Natural killer cell (primary cell): ENCODE measurements around the gene NAV3. TPM values are rescaled to one million over a fixed set of nuclear protein-coding genes. Genes with fewer than 3 reads are reported as not detected.

Experiments used
- ATAC-seq, 3 donors: fragments of 150-1000 bp in 2 of 3; fragments of 200-7000 bp in 1 of 3; cut with Tn5 transposase; 1 replicate in 1 of 3; 2 replicates in 2 of 3; pipeline ENCODE4 v1.10.0; 2021; ENCODE audit warnings: mild to moderate bottlenecking in 2 of 3, moderate library complexity in 2 of 3
- DNase-seq, 2 donors: peaks; one replicate each; pipeline versions ENCODE4 v3.0.0 to v3.0.0-alpha.2; 2013 to 2021; ENCODE audit warnings: mixed read lengths in 1 of 2
- H3K27ac ChIP-seq: one replicate; pipeline ENCODE4 v1.5.1; 2013; ENCODE audit warnings: mild to moderate bottlenecking, low read length
- H3K27me3 ChIP-seq: one replicate; pipeline ENCODE4 v1.6.1; 2013; ENCODE audit warnings: low read length; ENCODE audit not compliant: control insufficient read depth, insufficient read depth
- H3K36me3 ChIP-seq: one replicate; pipeline ENCODE4 v1.6.1; 2013; ENCODE audit warnings: low read length; ENCODE audit not compliant: control insufficient read depth, insufficient read depth
- H3K4me1 ChIP-seq: one replicate; pipeline ENCODE4 v1.6.1; 2013; ENCODE audit warnings: low read length; ENCODE audit not compliant: control insufficient read depth, insufficient read depth
- H3K4me3 ChIP-seq: one replicate; pipeline ENCODE4 v1.5.1; 2013; ENCODE audit warnings: low read length
- H3K9me3 ChIP-seq: one replicate; pipeline ENCODE4 v1.6.1; 2013; ENCODE audit warnings: low read length; ENCODE audit not compliant: control insufficient read depth, insufficient read depth
- H3K27ac Mint-ChIP-seq, 2 donors: one replicate each; pipeline ENCODE4 v1.8.0; 2022; ENCODE audit warnings: mild to moderate bottlenecking in 2 of 2, mixed read lengths in 2 of 2, moderate library complexity in 1 of 2
- H3K27me3 Mint-ChIP-seq, 2 donors: one replicate each; pipeline ENCODE4 v1.8.0; 2022; ENCODE audit warnings: low read depth in 2 of 2, mixed read lengths in 2 of 2
- H3K36me3 Mint-ChIP-seq: one replicate; pipeline ENCODE4 v1.8.0; 2022; ENCODE audit warnings: mixed read lengths
- H3K4me1 Mint-ChIP-seq, 2 donors: one replicate each; pipeline ENCODE4 v1.8.0; 2022; ENCODE audit warnings: mixed read lengths in 2 of 2
- H3K4me3 Mint-ChIP-seq: one replicate; pipeline ENCODE4 v1.8.0; 2022; ENCODE audit warnings: mild to moderate bottlenecking, moderate library complexity, mixed read lengths
- H3K9me3 Mint-ChIP-seq, 2 donors: one replicate each; pipeline ENCODE4 v1.8.0; 2022; ENCODE audit warnings: mixed read lengths in 2 of 2
- CTCF ChIP-seq: fragments of 200-600 bp; IDR thresholded peaks from one replicate; pipeline ENCODE4 v1.8.0; 2022; ENCODE audit warnings: antibody characterized with exemption
- WGBS: methylation state at CpG from one replicate; pipeline ENCODE4 v1.1.7; 2013; ENCODE audit warnings: missing lambda C conversion rate; ENCODE audit not compliant: insufficient coverage; 5-methylcytosine and 5-hydroxymethylcytosine counted together
- intact Hi-C: fragments of 100-400 bp; cut with micrococcal nuclease; formaldehyde crosslinking; loops from one replicate; pipeline ENCODE4 v1.14.2; 2022
- total RNA-seq, 4 donors: library from RNA; stranded (reverse); fragments of 120-200 nt in 1 of 4; gene quantifications; one replicate each; pipeline versions ENCODE4 v1.2.3 to v1.2.4, GENCODE V29; 2013 to 2022

NAV3 gene
- total RNA-seq, 3 donors from 2014 or later (not counting 1 experiment from before 2014, with no cell fraction given) = not detected

GRCh38 chr12:78239544-78239943 is 408.9 kb downstream of the NAV3 start:
- no peak overlapping the region for H3K4me3 Mint-ChIP-seq
- no peak for DNase-seq
- no peaks in the 10 kb centered on the region for H3K36me3 ChIP-seq
- 89% methylated on average over 1 of the region's 3 CpGs for WGBS
- peaks cover 15 to 22% of the 10 kb centered on the region in 2 donors for H3K9me3 Mint-ChIP-seq
- no peaks in the 10 kb centered on the region for H3K27me3 ChIP-seq
- H3K27ac ChIP-seq = no peak overlapping the region
- no peak overlapping the region for H3K27ac Mint-ChIP-seq
- no peaks in the 10 kb centered on the region for H3K4me1 Mint-ChIP-seq
- H3K9me3 ChIP-seq = peaks cover 3% of the 10 kb centered on the region
- no peaks in the 10 kb centered on the region for H3K36me3 Mint-ChIP-seq
- intact Hi-C loops = no loop called here
- no peak for ATAC-seq
- no peaks in the 10 kb centered on the region for H3K4me1 ChIP-seq
- no peaks in the 10 kb centered on the region for H3K27me3 Mint-ChIP-seq
- no peak for TF ChIP-seq CTCF
- no peak overlapping the region for H3K4me3 ChIP-seq

- H3K4me3 ChIP-seq = no peak overlapping the region
- no peaks in the 10 kb centered on the region for H3K4me1 ChIP-seq
- Mint-ChIP-seq H3K4me3 (no peak overlapping the region), H3K9me3 (peaks cover 11 to 24% of the 10 kb centered on the region in 2 donors), H3K36me3 (no peaks in the 10 kb centered on the region), H3K27me3 (no peaks in the 10 kb centered on the region), H3K27ac (no peak overlapping the region), H3K4me1 (no peaks in the 10 kb centered on the region)
- intact Hi-C loops = no loop called here
- H3K36me3 ChIP-seq = no peaks in the 10 kb centered on the region
- DNase-seq (no peak), ATAC-seq (no peak)
- WGBS = no CpG with 5 or more reads among the region's 1 CpG
- peaks cover 3% of the 10 kb centered on the region for H3K9me3 ChIP-seq
- no peak for TF ChIP-seq CTCF
- no peaks in the 10 kb centered on the region for H3K27me3 ChIP-seq
- H3K27ac ChIP-seq = no peak overlapping the region
Measured at GRCh38 chr12:78240827-78241226, 410.1 kb downstream of the NAV3 start.

- no peaks in the 10 kb centered on the region for H3K36me3 ChIP-seq
- no peak overlapping the region for H3K4me3 Mint-ChIP-seq
Measured at GRCh38 chr12:78241446-78241845, 410.8 kb downstream of the NAV3 start.

More at GRCh38 chr12:78241446-78241845, 410.8 kb downstream of the NAV3 start:
- H3K36me3 Mint-ChIP-seq = no peaks in the 10 kb centered on the region
- Histone ChIP-seq H3K4me3 (no peak overlapping the region), H3K27ac (no peak overlapping the region), H3K4me1 (no peaks in the 10 kb centered on the region), H3K9me3 (peaks cover 3% of the 10 kb centered on the region), H3K27me3 (no peaks in the 10 kb centered on the region)
- DNase-seq = no peak
- H3K4me1 Mint-ChIP-seq = no peaks in the 10 kb centered on the region
- no peak overlapping the region for H3K27ac Mint-ChIP-seq
- TF ChIP-seq CTCF = no peak
- intact Hi-C loops = no loop called here
- WGBS = 81% methylated on average over 6 of the region's 6 CpGs
- H3K27me3 Mint-ChIP-seq = no peaks in the 10 kb centered on the region
- peaks cover 13 to 27% of the 10 kb centered on the region in 2 donors for H3K9me3 Mint-ChIP-seq
- ATAC-seq = no peak
